WTC11 (cell line): Measurements from ENCODE around the gene SNX20. TPM values are rescaled to one million over a fixed set of nuclear protein-coding genes. Genes with fewer than 3 reads are reported as not detected.

Experiments
- ATAC-seq: fragments of 200-7000 bp; cut with Tn5 transposase; 2 replicates; pipeline ENCODE4 v1.10.0; 2021; ENCODE audit warnings: mild to moderate bottlenecking, moderate library complexity
- CTCF ChIA-PET: fragments of 300-600 bp; sonication (Branson Sonifier 250); formaldehyde crosslinking; loops from one replicate; lab custom pipeline; 2021; ENCODE audit warnings: antibody characterized with exemption; lab: Charles Lee
- POLR2A ChIA-PET: fragments of 350-600 bp; sonication (Branson Sonifier 250); formaldehyde crosslinking; loops from one replicate; lab custom pipeline; 2021; ENCODE audit warnings: antibody characterized with exemption; lab: Charles Lee
- DNase-seq: peaks from one replicate; pipeline ENCODE4 v3.0.0; 2021; ENCODE audit warnings: low spot score
- H3K27ac Mint-ChIP-seq: 2 replicates; pipeline ENCODE4 v1.8.0; 2021; ENCODE audit warnings: mixed read lengths
- H3K27me3 Mint-ChIP-seq: 2 replicates; pipeline ENCODE4 v1.8.0; 2021; ENCODE audit warnings: low read depth, mild to moderate bottlenecking, moderate library complexity, mixed read lengths
- H3K36me3 Mint-ChIP-seq: 2 replicates; pipeline ENCODE4 v1.8.0; 2021; ENCODE audit warnings: mixed read lengths
- H3K4me1 Mint-ChIP-seq: 2 replicates; pipeline ENCODE4 v1.8.0; 2022; ENCODE audit warnings: mixed read lengths
- H3K4me3 Mint-ChIP-seq: 2 replicates; pipeline ENCODE4 v1.8.0; 2021; ENCODE audit warnings: mild to moderate bottlenecking, moderate library complexity, mixed read lengths
- H3K9me3 Mint-ChIP-seq: 2 replicates; pipeline ENCODE4 v1.8.0; 2021; ENCODE audit warnings: mixed read lengths
- ATF6 ChIP-seq: sonication (generic); formaldehyde crosslinking; IDR thresholded peaks from 2 replicates; pipeline ENCODE4 v1.8.1; 2023; ENCODE audit warnings: mild to moderate bottlenecking, missing genetic modification reagents
- CREB1 ChIP-seq: sonication (generic); formaldehyde crosslinking; IDR thresholded peaks from 2 replicates; pipeline ENCODE4 v1.8.0; 2023; ENCODE audit warnings: mild to moderate bottlenecking, missing genetic modification reagents
- ERG ChIP-seq: fragments of 250-450 bp; sonication (Bioruptor Pico); IDR thresholded peaks from 2 replicates; pipeline ENCODE4 v1.8.0; 2021; ENCODE audit warnings: mild to moderate bottlenecking
- FOXK1 ChIP-seq: sonication (generic); formaldehyde crosslinking; IDR thresholded peaks from 2 replicates; pipeline ENCODE4 v1.8.0; 2022; ENCODE audit warnings: mild to moderate bottlenecking, moderate library complexity, missing genetic modification reagents
- FOXP4 ChIP-seq: sonication (generic); formaldehyde crosslinking; IDR thresholded peaks from 2 replicates; pipeline ENCODE4 v1.8.0; 2022; ENCODE audit warnings: mild to moderate bottlenecking, missing genetic modification reagents
- HMGA2 ChIP-seq: fragments of 250-450 bp; sonication (Bioruptor Pico); IDR thresholded peaks from 2 replicates; pipeline ENCODE4 v1.4.0; 2021; ENCODE audit warnings: mild to moderate bottlenecking, moderate library complexity
- MAX ChIP-seq: sonication (generic); formaldehyde crosslinking; IDR thresholded peaks from 2 replicates; pipeline ENCODE4 v1.8.0; 2022; ENCODE audit warnings: mild to moderate bottlenecking, missing genetic modification reagents
- MLX ChIP-seq: sonication (generic); formaldehyde crosslinking; IDR thresholded peaks from 2 replicates; pipeline ENCODE4 v1.8.1; 2023; ENCODE audit warnings: mild to moderate bottlenecking, missing genetic modification reagents, moderate library complexity
- SMAD3 ChIP-seq: sonication (generic); formaldehyde crosslinking; IDR thresholded peaks from 2 replicates; pipeline ENCODE4 v1.8.0; 2022; ENCODE audit warnings: missing genetic modification reagents, mild to moderate bottlenecking, borderline replicate concordance
- SP1 ChIP-seq: sonication (generic); formaldehyde crosslinking; conservative IDR thresholded peaks from 2 replicates; pipeline ENCODE4 v1.8.1; 2022; ENCODE audit warnings: missing genetic modification reagents
- TEAD1 ChIP-seq: sonication (generic); formaldehyde crosslinking; IDR thresholded peaks from 2 replicates; pipeline ENCODE4 v1.8.0; 2022; ENCODE audit warnings: mild to moderate bottlenecking, missing genetic modification reagents
- ZBTB43 ChIP-seq: sonication (generic); formaldehyde crosslinking; IDR thresholded peaks from 2 replicates; pipeline ENCODE4 v1.8.1; 2023; ENCODE audit warnings: mild to moderate bottlenecking, missing genetic modification reagents
- ZNF219 ChIP-seq: sonication (generic); formaldehyde crosslinking; IDR thresholded peaks from 2 replicates; pipeline ENCODE4 v1.8.0; 2023; ENCODE audit warnings: missing genetic modification reagents, mild to moderate bottlenecking, borderline replicate concordance
- ZNF232 ChIP-seq: sonication (generic); formaldehyde crosslinking; IDR thresholded peaks from 2 replicates; pipeline ENCODE4 v1.8.0; 2022; ENCODE audit warnings: mild to moderate bottlenecking, missing genetic modification reagents
- ZNF416 ChIP-seq: fragments of 250-450 bp; sonication (Bioruptor Pico); IDR thresholded peaks from 2 replicates; pipeline ENCODE4 v1.9.0; 2021; ENCODE audit warnings: mild to moderate bottlenecking, inconsistent platforms
- total RNA-seq: library from RNA; stranded (reverse); gene quantifications from 3 replicates; pipeline ENCODE4 v1.2.3, GENCODE V29; 2021

SNX20 gene
- total RNA-seq, 1 experiment from 2014 or later, result not detected

- H3K36me3 Mint-ChIP-seq, result no peaks in the 10 kb centered on the region
- H3K27me3 Mint-ChIP-seq, result no peaks in the 10 kb centered on the region
- H3K9me3 Mint-ChIP-seq, result no peaks in the 10 kb centered on the region
- H3K4me1 Mint-ChIP-seq, result peaks cover 12% of the 10 kb centered on the region
- TF ChIP-seq MAX (no peak), ERG (CRISPR knock-in tag) (no peak)
- H3K27ac Mint-ChIP-seq, result no peak overlapping the region
- no peak overlapping the region for H3K4me3 Mint-ChIP-seq
- DNase-seq (no peak), ATAC-seq (no peak)
- POLR2A ChIA-PET, result no interaction called here
- CTCF ChIA-PET, result interaction anchor here (1.0 to 2.5 kb wide), 3 partner anchors 49 to 89 kb away, joined by 3 to 11 read pairs (median 3); no protein-coding TSS in a partner anchor
These were observed 36.0 kb upstream of the SNX20 start for GRCh38 chr16:50717091-50717490.

GRCh38 chr16:50712956-50713355 is 31.8 kb upstream of the SNX20 start:
- Mint-ChIP-seq H3K36me3 (no peaks in the 10 kb centered on the region), H3K4me3 (no peak overlapping the region), H3K9me3 (no peaks in the 10 kb centered on the region), H3K4me1 (peaks cover 3% of the 10 kb centered on the region; the same call in 1 of the 2 replicates), H3K27ac (no peak overlapping the region), H3K27me3 (no peaks in the 10 kb centered on the region)
- ChIA-PET POLR2A (no interaction called here), CTCF (interaction anchor here (1.5 to 2.8 kb wide), 2 partner anchors 35 to 93 kb away, joined by 5 to 11 read pairs; no protein-coding TSS in a partner anchor)
- no peak for ATAC-seq
- TF ChIP-seq CREB1 (no peak), ZNF416 (CRISPR knock-in tag) (no peak), SP1 (CRISPR knock-in tag) (no peak), ZBTB43 (CRISPR knock-in tag) (no peak), MLX (no peak), SMAD3 (CRISPR knock-in tag) (no peak), HMGA2 (no peak), FOXK1 (CRISPR knock-in tag) (no peak), ZNF232 (CRISPR knock-in tag) (no peak)
- DNase-seq, result no peak

- ATAC-seq (no peak), DNase-seq (no peak)
- Mint-ChIP-seq H3K27me3 (no peaks in the 10 kb centered on the region), H3K4me1 (peaks cover 3% of the 10 kb centered on the region; the same call in 1 of the 2 replicates), H3K27ac (no peak overlapping the region), H3K36me3 (no peaks in the 10 kb centered on the region), H3K4me3 (no peak overlapping the region), H3K9me3 (no peaks in the 10 kb centered on the region)
- POLR2A ChIA-PET, result no interaction called here
- no peak for TF ChIP-seq ZNF219 (CRISPR knock-in tag)
- TF ChIP-seq TEAD1 (CRISPR knock-in tag), result no peak
- TF ChIP-seq FOXP4, result no peak
- TF ChIP-seq ATF6 (CRISPR knock-in tag), result no peak
- no peak for TF ChIP-seq ZNF232 (CRISPR knock-in tag)
- CTCF ChIA-PET, result interaction anchor here (2.8 kb wide), 1 partner anchor 94 kb away, joined by 11 read pairs; no protein-coding TSS in a partner anchor
These were observed 31.4 kb upstream of the SNX20 start for GRCh38 chr16:50712560-50712898.
